NCI-H1436 treated with DMSO at 0.1 percent for 48 hours (cell line): Measurements from ENCODE around the gene C17orf50.

ENCODE experiments used
- DNase-seq: peaks from one replicate; lab custom pipeline; 2025; lab: John Stamatoyannopoulos, UW

The C17orf50 gene

DNA sequence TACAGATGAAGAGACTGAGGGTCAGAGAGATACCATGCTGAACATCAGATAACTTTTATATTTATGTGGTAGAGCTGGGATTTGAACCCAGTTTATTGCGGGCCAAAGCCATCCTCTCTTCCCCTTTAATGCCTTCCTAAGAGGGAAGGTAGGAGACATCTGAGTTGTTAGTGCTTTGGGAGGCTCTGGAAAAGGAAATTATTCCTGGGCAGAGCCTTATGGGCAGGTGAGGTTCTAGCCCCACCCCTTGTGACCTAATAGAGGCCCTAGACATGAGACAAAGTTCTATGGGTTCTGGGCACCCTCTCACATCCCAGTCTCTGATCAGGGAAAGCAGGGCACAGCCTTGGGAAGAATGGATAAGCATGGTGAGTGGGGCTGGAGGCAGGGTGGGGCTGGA, at the start of gene C17orf50:
Gene C17orf50 (plus strand): TSS at position 301 of the 400 bp plus-strand sequence. CDS start 55 bp downstream, at position 356.
- no peak for DNase-seq

GRCh38 chr17:35710950-35711349, 49.7 kb upstream of the C17orf50 start:
- no peak for DNase-seq

- DNase-seq = no peak
These were observed 47.5 kb upstream of the C17orf50 start for GRCh38 chr17:35713069-35713728.

- DNase-seq = no peak
These were observed 45.7 kb upstream of the C17orf50 start for GRCh38 chr17:35714988-35715387.

GRCh38 chr17:35715416-35715815, 45.3 kb upstream of the C17orf50 start:
- no peak for DNase-seq

DNA sequence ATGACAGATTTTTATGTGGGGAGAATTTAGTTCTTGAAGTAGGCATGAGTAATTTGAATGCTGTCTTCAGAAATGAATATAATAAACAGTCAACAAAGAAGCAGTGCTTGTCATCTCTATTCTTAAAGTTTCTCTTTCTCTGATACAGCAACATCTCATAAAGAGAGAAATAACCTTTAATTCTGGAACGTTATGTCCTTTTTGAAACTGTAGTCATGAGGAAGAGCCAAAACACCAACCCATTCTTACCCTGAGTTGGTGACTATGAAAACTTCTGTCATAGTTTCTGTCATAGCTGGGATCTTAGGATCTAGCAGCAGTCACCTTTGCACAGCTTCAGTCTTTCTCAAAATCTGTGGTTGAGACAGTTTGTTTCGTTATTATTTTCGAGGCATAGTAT, 44.5 kb upstream of the C17orf50 start:
- DNase-seq = no peak

- DNase-seq = no peak
These were observed 43.7 kb upstream of the C17orf50 start for GRCh38 chr17:35716897-35717465.

GRCh38 chr17:35717475-35717874, 43.2 kb upstream of the C17orf50 start:
- no peak for DNase-seq

DNA sequence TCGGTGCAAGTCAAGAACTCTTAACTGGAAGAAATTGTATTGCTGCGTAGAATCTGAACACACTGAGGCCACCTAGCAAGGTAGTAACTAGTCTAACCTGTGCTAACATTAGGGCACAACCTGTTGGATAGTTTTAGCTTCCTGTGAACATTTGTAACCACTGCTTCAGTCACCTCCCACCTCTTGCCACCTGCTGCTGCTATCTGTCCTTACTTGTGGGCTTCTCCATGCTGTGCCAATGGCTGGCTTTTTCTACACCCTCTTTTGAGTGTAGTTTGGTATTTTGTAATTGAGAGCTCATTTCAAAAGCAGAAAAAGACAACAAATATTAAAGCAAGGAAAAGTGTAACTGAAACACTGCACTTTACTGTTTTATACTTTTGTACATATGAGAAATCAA, 37.0 kb upstream of the C17orf50 start:
- no peak for DNase-seq

DNA sequence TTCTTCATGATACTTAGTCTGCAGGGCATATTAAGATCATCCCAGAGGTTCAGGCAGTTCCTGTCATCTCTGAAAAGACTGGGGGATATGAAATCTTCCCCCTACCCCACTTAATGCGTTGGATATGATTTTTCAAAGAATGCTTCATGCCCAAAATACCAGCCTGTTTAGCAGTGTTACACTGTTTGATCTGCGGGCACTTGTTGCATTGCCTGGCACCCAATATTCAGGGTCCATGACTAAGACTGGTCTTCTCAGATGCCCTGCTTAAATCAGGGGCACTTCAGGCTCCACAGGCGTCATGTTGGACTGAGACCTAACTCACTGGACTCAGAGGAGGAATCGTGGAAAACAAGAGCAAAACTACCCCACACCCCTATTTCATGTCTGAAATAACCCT, 35.6 kb upstream of the C17orf50 start:
- DNase-seq = no peak

DNA sequence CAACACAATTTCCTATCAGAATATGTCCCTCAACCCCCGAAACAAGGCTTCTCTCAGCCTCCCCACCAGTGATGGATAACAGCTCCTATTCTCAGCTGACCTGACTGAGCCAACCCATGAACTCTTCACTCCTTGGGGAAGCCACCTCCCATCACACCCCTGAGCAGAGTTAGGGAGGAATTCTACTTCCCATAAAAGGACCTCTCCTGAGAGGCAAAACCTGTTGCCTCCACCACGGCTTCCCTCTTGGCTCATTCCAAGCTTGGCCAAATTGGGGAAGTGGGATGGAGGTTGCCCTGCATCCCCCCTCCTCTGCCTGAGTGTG, 34.9 kb upstream of the C17orf50 start:
- DNase-seq = no peak

GRCh38 chr17:35726127-35726952, 34.3 kb upstream of the C17orf50 start:
- DNase-seq = no peak

- no peak for DNase-seq
These were observed 33.7 kb upstream of the C17orf50 start for GRCh38 chr17:35726953-35727460.

DNA sequence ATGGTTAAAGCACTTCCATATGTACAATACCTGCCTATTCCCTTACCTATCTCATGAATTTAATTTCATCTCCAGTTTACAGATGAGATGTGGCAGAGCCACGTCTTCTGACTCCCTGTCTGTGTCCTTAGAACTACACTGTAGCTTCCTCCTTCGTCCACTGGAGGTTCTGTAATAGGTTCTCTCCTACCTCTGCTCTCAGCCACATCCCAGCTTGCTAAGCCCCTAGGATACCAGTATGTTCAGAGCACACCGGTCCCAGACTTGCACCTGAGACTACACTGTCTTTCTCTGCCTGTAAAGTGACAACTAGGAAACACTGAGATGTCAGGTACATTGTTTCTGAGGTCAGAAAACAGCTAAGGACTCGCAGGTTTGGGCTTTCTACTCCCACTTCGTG, 33.1 kb upstream of the C17orf50 start:
- no peak for DNase-seq

DNA sequence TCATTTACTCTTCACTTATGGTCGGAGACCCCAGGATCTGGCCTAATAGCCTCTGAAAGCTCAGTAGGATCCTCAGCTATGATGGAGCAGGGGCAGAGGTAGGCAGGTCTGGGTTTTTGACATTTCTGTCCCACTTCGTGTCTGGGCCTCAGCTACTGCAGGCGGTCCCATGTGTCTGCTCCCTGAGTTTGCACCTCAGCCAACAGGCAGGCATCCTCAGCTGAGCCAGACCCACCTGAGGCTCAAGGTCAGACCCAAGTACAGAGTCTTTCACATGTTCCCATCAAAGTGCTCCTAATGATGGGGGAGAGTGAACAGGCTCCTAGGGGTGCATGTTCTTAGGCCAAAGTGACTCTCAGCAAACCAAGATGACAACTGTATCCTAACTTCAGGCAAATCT, 32.1 kb upstream of the C17orf50 start:
- no peak for DNase-seq

DNA sequence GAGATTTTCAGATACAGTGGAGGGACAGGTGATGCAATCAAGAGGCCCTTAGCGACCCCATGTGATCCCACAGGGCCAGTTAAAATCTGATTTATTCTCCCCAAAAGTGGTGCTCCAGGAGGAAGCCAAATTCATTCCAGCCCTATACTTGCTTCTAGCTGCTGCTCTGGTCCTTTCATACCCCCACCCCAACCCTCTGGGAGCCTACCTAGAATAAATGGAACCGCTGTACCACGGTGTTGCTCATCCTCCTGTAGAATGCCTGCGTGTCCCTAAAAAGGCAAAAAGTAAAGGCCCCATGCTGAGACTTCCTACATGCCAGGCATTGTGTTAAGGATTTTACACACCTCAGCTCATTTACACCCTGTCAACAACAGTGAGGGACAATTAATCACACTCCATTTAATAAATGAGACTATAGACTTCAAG, 31.3 kb upstream of the C17orf50 start:
- no peak for DNase-seq

DNA sequence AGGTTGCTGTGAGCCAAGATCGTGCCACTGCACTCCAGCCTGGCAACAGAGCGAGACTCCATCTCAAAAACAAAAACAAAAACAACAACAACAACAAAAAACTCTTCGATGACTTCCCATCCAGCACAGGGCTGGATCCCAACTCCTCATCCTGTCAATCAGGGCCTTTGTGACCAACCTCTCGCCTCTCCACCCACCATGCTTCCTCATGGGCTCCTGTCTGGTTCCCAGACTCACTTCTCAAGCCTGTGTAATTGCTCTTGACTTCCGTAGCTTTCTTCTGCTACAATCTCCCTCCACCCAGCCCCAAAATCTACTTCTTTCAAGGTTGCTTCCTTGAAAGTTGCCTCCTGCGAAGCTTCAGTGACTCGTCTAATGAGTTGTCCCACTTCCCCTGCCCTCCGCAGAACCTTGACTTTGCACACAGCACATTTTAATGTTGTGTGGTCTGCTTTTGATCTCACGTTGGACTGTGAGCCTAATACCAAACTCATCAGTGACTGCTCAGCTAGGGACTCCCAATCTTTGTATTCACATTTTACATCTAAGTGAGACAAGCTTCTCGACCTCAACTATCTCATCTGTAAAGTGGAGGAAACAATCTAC, 30.2 kb upstream of the C17orf50 start:
- no peak for DNase-seq

DNA sequence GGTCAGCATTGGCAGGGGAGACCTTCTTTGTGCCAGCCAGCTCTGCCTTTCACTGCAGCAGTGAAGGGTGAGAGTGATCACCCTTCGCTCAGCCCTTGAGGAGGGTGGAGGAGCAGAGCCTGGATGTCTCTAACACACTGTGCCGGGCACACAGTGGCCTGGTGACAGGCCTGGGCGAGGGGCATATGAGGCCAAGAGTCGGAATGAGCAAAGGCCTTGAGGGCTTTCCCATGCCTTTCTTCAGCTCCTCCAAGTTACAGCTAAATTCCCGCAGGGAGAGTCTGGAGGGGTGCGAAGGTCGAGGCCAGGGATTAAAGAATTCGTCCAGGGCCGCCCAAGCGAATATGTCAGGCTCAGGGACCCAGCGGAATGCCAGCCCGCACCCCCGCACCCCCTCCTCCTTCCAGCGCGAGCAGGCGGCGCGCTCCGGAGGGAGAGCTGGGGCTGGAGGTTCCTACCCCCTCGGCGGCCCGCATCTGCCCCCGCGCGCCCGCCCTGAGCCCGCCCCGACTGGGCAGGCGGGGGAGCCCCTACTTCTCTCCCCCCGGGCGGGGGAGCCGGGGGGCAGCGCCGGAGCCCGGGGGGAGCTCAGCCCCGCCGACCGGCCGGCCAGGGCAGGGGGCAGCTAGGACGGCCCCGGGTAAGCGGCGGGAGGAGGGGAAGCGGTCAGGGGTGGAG, 29.3 kb upstream of the C17orf50 start, which contains the start of gene RASL10B:
Gene RASL10B (plus strand): TSS at position 401 of the 678 bp plus-strand sequence. CDS start 3,546 bp downstream, outside the sequence.
- DNase-seq = no peak

GRCh38 chr17:35731917-35732805, 28.5 kb upstream of the C17orf50 start:
- DNase-seq = no peak

DNA sequence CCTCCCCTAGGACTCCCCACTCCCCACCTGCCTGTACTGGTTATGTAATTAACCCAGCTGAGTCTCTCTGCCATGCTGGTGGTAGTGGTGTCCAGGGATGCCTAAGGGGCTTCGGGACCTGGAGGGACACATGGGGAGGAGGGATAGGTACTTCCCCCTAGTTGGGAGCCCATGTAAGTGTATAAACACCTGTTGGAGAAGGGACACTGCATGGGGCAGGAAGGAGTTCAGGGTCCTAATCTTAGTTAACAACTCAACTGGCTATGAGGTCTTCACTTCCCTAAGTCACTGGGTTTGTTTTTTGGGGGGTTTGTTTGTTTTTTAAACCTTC, 27.9 kb upstream of the C17orf50 start:
- DNase-seq = no peak

DNA sequence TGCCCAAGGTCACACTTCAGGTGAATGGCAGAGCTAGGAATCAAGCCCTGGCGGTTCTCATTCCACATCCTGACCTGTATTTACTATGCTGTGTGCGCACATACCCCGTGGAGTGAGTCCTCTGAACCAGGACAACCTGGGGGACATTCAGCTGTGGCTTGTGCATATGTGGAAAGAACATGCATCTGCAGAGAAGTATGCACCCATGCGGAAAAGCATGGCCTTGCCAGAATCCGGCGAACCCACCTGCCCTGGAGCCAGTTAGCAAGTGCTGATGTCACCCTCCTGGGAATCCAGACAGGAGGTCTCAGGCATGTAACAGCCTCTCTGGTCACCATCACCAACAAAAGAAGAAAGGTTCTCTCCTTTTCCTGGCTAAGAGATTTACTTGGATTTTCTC, 27.3 kb upstream of the C17orf50 start:
- DNase-seq = no peak
